Progenitor cell of endocrine pancreas (in vitro differentiated cells): ENCODE data around the gene TRPV2. TPM values are rescaled to one million over a fixed set of nuclear protein-coding genes. Genes with fewer than 3 reads are reported as not detected.

Source experiments
- DNase-seq: peaks from one replicate; pipeline ENCODE4 v3.0.0; 2021; ENCODE audit warnings: low spot score; ENCODE audit not compliant: unreplicated experiment
- H3K27ac Mint-ChIP-seq: 2 replicates; pipeline ENCODE4 v1.8.0; 2021; ENCODE audit warnings: mild to moderate bottlenecking, moderate library complexity, mixed read lengths
- H3K27me3 Mint-ChIP-seq: 2 replicates; pipeline ENCODE4 v1.8.0; 2021; ENCODE audit warnings: mixed read lengths
- H3K36me3 Mint-ChIP-seq: 2 replicates; pipeline ENCODE4 v1.8.0; 2022; ENCODE audit warnings: mixed read lengths; ENCODE audit not compliant: insufficient read depth
- H3K4me1 Mint-ChIP-seq: 2 replicates; pipeline ENCODE4 v1.8.0; 2021; ENCODE audit warnings: low read depth, mixed read lengths
- H3K4me3 Mint-ChIP-seq: 2 replicates; pipeline ENCODE4 v1.8.0; 2021; ENCODE audit warnings: low read depth, mild to moderate bottlenecking, moderate library complexity, mixed read lengths
- H3K9me3 Mint-ChIP-seq: 2 replicates; pipeline ENCODE4 v1.8.0; 2021; ENCODE audit warnings: low read depth, mixed read lengths
- total RNA-seq: library from RNA; stranded (reverse); gene quantifications from 2 replicates; pipeline ENCODE4 v1.2.1, GENCODE V29; 2021
- TF ChIP-seq, protein P1 (sequence below): fragments of 200-600 bp; sonication (generic); IDR thresholded peaks from one replicate; pipeline ENCODE4 v1.5.0; 2021; ENCODE audit warnings: antibody characterized with exemption, mild to moderate bottlenecking; ENCODE audit not compliant: unreplicated experiment

The TRPV2 gene
- total RNA-seq, 1 donor from 2014 or later: 2.1 TPM

DNA sequence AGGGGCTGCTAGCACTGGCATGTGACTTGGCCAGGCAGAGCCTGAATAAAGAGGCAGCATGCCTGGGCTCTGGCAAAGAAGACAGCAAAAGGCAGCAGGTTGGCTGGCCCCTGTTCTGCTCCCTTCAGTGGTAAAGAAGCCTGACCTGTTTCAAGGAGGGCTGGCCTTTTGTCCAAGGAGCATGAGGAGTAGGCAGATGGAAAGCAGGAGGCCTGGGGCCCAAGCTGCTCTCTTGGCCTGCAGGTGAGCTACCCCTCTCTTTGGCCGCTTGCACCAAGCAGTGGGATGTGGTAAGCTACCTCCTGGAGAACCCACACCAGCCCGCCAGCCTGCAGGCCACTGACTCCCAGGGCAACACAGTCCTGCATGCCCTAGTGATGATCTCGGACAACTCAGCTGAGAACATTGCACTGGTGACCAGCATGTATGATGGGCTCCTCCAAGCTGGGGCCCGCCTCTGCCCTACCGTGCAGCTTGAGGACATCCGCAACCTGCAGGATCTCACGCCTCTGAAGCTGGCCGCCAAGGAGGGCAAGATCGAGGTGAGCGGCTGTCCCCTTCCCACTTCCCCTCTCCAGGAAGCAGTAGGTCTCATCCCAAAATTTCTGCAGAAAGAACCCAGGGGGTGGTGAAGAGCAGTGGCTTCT, 8.0 kb downstream of the TRPV2 start:
- no peak overlapping the region for H3K4me3 Mint-ChIP-seq
- TF ChIP-seq, protein P1, sequence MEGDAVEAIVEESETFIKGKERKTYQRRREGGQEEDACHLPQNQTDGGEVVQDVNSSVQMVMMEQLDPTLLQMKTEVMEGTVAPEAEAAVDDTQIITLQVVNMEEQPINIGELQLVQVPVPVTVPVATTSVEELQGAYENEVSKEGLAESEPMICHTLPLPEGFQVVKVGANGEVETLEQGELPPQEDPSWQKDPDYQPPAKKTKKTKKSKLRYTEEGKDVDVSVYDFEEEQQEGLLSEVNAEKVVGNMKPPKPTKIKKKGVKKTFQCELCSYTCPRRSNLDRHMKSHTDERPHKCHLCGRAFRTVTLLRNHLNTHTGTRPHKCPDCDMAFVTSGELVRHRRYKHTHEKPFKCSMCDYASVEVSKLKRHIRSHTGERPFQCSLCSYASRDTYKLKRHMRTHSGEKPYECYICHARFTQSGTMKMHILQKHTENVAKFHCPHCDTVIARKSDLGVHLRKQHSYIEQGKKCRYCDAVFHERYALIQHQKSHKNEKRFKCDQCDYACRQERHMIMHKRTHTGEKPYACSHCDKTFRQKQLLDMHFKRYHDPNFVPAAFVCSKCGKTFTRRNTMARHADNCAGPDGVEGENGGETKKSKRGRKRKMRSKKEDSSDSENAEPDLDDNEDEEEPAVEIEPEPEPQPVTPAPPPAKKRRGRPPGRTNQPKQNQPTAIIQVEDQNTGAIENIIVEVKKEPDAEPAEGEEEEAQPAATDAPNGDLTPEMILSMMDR: no peak
- peaks cover 7% of the 10 kb centered on the region for H3K4me1 Mint-ChIP-seq
- no peaks in the 10 kb centered on the region for H3K9me3 Mint-ChIP-seq
- H3K27ac Mint-ChIP-seq: no peak overlapping the region
- DNase-seq: no peak
- no peaks in the 10 kb centered on the region for H3K27me3 Mint-ChIP-seq
- no peaks in the 10 kb centered on the region for H3K36me3 Mint-ChIP-seq

DNA sequence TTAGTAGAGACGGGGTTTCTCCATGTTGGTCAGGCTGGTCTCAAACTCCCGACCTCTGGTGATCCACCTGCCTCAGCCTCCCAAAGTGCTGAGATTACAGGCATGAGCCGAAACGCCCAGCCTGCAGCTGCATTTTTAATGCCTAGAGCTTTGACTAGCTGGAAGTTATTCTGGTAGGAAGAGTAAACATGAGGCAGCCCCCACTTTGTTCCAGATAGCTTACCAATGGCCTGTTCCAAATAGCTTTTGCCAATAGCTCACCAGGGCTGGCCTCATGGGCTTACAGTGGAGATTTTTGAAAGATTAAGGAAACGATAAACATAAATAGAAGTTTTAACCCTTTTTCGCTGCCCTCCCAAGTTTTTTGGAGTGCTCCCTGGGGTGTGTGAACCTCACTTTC, 9.8 kb downstream of the TRPV2 start:
- no peak overlapping the region for H3K4me3 Mint-ChIP-seq
- H3K27ac Mint-ChIP-seq: no peak overlapping the region
- no peaks in the 10 kb centered on the region for H3K27me3 Mint-ChIP-seq
- H3K9me3 Mint-ChIP-seq: no peaks in the 10 kb centered on the region
- DNase-seq: no peak
- peaks cover 7% of the 10 kb centered on the region for H3K4me1 Mint-ChIP-seq
- no peaks in the 10 kb centered on the region for H3K36me3 Mint-ChIP-seq
- TF ChIP-seq, protein P1: no peak

DNA sequence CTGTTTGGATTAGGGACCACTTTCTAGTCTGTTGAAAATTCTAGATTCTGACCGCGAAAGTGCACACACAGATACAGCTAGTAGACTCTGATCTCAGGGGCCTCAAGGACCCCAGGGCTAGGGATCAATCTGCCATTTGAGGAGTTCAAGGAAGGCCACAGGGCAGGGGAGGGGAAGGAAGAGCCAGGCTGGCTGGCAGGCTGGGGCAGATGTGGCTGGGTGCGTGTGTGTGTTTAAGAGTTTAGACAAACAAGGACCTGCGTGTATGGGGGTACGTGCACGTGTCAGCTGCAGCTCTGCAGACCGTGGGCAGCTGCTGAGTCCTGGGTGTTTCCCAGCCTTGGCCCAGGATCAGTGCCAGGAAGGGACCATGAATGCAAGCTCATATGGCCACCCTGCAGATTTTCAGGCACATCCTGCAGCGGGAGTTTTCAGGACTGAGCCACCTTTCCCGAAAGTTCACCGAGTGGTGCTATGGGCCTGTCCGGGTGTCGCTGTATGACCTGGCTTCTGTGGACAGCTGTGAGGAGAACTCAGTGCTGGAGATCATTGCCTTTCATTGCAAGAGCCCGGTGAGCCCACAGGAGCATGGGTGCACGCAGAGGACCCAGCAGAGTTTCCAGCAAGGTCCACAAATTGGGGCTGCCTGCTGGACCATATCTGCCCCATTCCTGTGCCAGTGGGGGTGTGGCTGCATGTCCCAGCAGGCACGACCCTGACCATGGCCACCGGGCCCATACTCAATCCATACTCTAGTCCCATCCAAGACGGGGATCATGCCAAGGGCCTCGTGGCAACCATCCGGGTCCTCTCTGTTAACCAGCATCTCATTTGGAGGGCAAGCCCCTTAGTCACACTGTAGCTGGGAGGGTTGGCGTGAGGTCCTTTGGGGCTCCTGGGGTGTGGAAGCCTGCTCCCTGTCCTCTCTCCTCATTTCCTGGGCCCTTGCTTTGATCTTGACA, 10.6 kb downstream of the TRPV2 start:
- Mint-ChIP-seq H3K27ac (no peak overlapping the region), H3K9me3 (no peaks in the 10 kb centered on the region), H3K4me3 (no peak overlapping the region), H3K27me3 (no peaks in the 10 kb centered on the region), H3K36me3 (no peaks in the 10 kb centered on the region), H3K4me1 (peaks cover 7% of the 10 kb centered on the region)
- no peak for DNase-seq
- TF ChIP-seq, protein P1: no peak

DNA sequence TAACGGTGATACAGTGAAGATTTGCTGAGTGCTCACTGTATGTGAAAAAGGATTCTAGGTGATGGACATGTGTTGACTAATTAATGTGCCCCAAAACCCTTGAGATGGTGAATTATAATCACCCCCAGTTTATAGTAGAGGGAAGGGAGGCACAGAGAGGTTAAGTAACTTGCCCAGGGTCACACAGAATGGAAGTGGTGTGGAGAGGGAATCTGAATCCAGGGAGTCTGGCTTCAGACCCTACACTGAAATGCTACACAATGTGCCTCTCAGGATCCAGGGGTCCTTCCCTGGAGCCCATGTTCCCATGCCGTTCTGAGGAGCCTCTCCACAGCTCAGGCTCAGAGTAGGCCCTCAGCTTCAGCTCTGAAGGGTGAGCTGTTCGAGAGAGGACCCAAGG, 11.6 kb downstream of the TRPV2 start:
- no peak overlapping the region for H3K27ac Mint-ChIP-seq
- TF ChIP-seq, protein P1: no peak
- DNase-seq: no peak
- no peaks in the 10 kb centered on the region for H3K27me3 Mint-ChIP-seq
- H3K4me1 Mint-ChIP-seq: peaks cover 7% of the 10 kb centered on the region
- H3K4me3 Mint-ChIP-seq: no peak overlapping the region
- no peaks in the 10 kb centered on the region for H3K9me3 Mint-ChIP-seq
- H3K36me3 Mint-ChIP-seq: no peaks in the 10 kb centered on the region

DNA sequence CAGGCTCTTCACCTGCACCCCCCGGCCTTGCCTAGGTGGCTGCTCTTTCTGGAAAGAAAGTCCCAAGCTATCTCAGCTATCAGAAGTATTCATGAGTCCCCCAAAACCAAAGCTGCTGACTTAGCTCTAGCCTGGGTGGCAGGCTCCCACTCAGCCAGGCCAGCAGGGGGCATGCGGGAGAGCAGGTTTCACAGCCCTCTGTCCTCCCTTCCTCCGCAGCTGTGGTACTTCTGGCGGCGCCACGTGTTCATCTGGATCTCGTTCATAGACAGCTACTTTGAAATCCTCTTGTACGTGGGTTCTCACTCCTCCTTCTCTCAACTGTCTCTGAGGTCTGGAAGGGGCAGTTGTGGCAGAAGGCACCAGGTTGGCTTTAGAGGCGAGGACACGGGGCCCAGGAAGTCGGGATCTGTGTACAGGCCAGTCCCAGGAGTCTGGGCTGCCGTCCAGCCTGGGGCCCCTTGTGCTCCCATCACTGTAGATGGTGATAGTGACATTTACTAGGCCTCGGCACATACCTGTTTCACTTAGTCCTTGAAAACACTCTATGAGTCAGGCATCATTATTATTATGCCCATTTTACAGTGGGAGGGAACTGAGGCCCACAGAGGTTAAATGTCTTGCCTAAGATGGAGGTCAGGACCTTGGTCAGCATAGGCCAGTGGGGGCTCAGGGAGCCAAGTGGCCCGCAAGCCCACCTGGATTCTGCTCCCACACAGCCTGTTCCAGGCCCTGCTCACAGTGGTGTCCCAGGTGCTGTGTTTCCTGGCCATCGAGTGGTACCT, 12.9 kb downstream of the TRPV2 start:
- no peak overlapping the region for H3K4me3 Mint-ChIP-seq
- H3K27ac Mint-ChIP-seq: no peak overlapping the region
- no peaks in the 10 kb centered on the region for H3K9me3 Mint-ChIP-seq
- H3K27me3 Mint-ChIP-seq: no peaks in the 10 kb centered on the region
- TF ChIP-seq, protein P1: peak; percentile 74
- DNase-seq: peak; percentile 43
- peaks cover 7% of the 10 kb centered on the region for H3K4me1 Mint-ChIP-seq
- no peaks in the 10 kb centered on the region for H3K36me3 Mint-ChIP-seq
